Activated naive CD4-positive, alpha-beta T cell treated with anti-CD3 and anti-CD28 coated beads, Interleukin-2, amount 50 U/mL, for 72 hours (primary cell): ENCODE results near the gene CLHC1. TPM values are rescaled to one million over a fixed set of nuclear protein-coding genes. Genes with fewer than 3 reads are reported as not detected.
"Not testable (repeated sequence)": the region's sequence is repeated elsewhere in the genome, so short reads cannot be mapped to it uniquely, and the experiment has no call there.

Experiments used
- ATAC-seq, 2 donors: fragments of 150-1000 bp; cut with Tn5 transposase; 2 replicates each; pipeline ENCODE4 v1.10.0; 2021; ENCODE audit warnings: mild to moderate bottlenecking in 2 of 2, moderate library complexity in 2 of 2
- DNase-seq, 2 donors: peaks; one replicate each; pipeline ENCODE4 v3.0.0; 2021 to 2022; ENCODE audit warnings: low spot score in 2 of 2
- H3K27ac Mint-ChIP-seq, 2 donors: one replicate each; pipeline ENCODE4 v1.8.0; 2022; ENCODE audit warnings: mild to moderate bottlenecking in 2 of 2, mixed read lengths in 2 of 2
- H3K36me3 Mint-ChIP-seq, 2 donors: one replicate each; pipeline ENCODE4 v1.8.0; 2022; ENCODE audit warnings: mixed read lengths in 2 of 2
- H3K9me3 Mint-ChIP-seq, 2 donors: one replicate each; pipeline ENCODE4 v1.8.0; 2022; ENCODE audit warnings: mixed read lengths in 2 of 2
- total RNA-seq, 2 donors: library from RNA; stranded (reverse); gene quantifications; one replicate each; pipeline ENCODE4 v1.2.3, GENCODE V29; 2022

Gene CLHC1
- total RNA-seq, 2 donors from 2014 or later, result 2.7 to 10.3 TPM

DNA sequence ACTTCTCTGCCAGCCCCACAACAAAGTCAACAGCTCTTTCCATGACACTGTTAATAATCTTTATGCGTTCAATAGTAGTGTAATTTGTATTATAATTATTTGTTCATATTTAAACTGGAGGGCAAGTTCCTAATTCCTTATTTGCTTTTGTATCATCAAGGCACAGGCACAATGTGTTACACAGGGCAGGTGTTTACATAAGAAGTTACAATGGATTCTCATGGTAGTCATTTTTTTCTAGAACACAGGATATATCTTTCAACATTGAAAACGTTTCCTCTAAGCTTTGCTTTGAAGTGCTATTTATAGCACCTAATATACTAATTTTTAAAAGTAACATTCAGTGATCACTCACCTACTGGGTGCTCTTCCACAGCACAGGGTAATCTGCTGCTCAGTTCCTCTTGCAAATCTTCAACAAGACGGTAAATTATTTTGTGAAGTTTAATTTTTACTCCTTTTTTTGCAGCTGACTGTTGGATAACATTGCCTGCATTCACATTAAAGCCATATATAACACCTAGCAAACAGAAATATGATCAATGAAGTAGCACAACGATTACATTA is 7.6 kb upstream of the CLHC1 start:
- H3K27ac Mint-ChIP-seq, result no peak overlapping the region
- no peak for DNase-seq
- no peaks in the 10 kb centered on the region for H3K9me3 Mint-ChIP-seq
- H3K36me3 Mint-ChIP-seq, result peaks cover 2% of the 10 kb centered on the region in 2 donors
- no peak for ATAC-seq

DNA sequence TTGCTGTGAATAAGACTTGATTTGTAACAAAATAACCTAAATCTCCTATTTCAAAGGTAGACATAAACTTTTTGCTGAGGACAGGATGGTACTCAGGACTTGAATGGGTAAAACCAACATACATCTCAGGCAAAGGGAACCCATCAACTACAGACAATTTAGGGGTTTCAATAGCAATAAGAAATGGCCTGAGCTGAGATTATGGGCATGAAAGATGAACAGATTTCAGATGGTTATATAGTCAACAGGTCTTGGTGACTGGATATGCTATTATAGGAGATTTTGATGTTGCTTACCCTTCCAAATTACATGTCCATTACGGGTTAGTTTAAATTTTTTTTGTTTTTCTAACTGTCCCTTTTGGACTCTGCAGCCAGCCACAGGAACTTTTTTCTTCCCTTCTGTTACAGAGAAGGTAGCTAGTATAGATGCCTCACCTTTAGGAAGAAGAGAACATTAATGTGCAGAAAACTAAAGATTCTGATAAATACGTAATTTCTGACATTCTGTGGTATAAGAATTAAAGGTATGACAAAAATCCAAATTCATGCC is 5.0 kb upstream of the CLHC1 start:
- no peaks in the 10 kb centered on the region for H3K9me3 Mint-ChIP-seq
- peaks cover 28 to 29% of the 10 kb centered on the region in 2 donors for H3K36me3 Mint-ChIP-seq
- DNase-seq (no peak), ATAC-seq (no peak)
- peak overlapping the region in 1 of 2 donors; percentile 44 for H3K27ac Mint-ChIP-seq

- H3K9me3 Mint-ChIP-seq, result no peaks in the 10 kb centered on the region
- H3K36me3 Mint-ChIP-seq, result peaks cover 32 to 40% of the 10 kb centered on the region in 2 donors
- ATAC-seq (no peak), DNase-seq (no peak)
- peak overlapping the region in 1 of 2 donors; percentile 44 for H3K27ac Mint-ChIP-seq
These were observed 3.8 kb upstream of the CLHC1 start for GRCh38 chr2:55235724-55236538.

DNA sequence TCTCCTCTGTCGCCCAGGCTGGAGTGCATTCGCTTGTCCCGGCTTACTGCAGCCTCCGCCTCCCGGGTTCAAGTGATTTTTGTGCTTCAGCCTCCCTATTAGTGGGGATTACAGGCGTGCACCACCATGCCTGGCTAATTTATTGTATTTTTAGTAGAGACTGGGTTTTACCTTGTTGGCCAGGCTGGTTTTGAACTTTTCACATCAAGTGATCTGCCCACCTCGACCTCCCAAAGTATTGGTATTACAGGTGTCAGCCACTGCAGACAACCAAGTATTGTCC is 1.5 kb upstream of the CLHC1 start:
- DNase-seq (no peak), ATAC-seq (no peak)
- H3K36me3 Mint-ChIP-seq, result peaks cover 48 to 50% of the 10 kb centered on the region in 2 donors
- peaks cover 0 to 4% of the 10 kb centered on the region in 2 donors for H3K9me3 Mint-ChIP-seq
- peak overlapping the region; percentile 98 to 100 for H3K27ac Mint-ChIP-seq

- Mint-ChIP-seq H3K36me3 (peaks cover 52% of the 10 kb centered on the region in 2 donors), H3K9me3 (peaks cover 2 to 4% of the 10 kb centered on the region in 2 donors), H3K27ac (peak overlapping the region; percentile 98 to 100)
- DNase-seq, result peak in 1 of 2 donors; percentile 75
- ATAC-seq, result peak in 1 of 2 donors; percentile 68
These were observed 967 bp upstream of the CLHC1 start for GRCh38 chr2:55232863-55233657.

- Mint-ChIP-seq H3K27ac (peak overlapping the region; percentile 98 to 100), H3K9me3 (peaks cover 4 to 6% of the 10 kb centered on the region in 2 donors), H3K36me3 (peaks cover 56% of the 10 kb centered on the region in 2 donors)
- DNase-seq, result no peak
- peak; percentile 32 to 36 for ATAC-seq
These were observed 478 bp downstream of the CLHC1 start for GRCh38 chr2:55231546-55232083.

DNA sequence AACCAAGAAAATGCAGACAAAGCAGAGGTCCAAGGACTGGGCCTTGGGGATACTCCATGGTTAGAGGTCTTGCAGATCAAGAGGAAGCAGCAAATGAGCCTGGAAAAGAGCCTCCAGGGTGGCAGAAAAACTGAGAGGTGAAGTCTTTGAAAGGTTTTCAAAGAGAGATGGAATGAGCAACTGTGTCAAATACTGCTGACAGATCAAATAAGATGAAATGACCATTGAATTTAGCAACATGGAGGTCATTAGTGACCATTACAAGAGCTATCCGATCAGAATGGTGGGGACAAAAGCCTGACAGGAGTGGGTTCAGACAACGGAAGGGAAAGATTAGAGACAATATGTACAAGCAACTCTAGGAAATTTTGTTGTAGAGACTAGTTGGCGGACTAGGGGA is 1.5 kb downstream of the CLHC1 start:
- no peak for DNase-seq
- ATAC-seq, result no peak
- Mint-ChIP-seq H3K9me3 (peaks cover 4 to 6% of the 10 kb centered on the region in 2 donors), H3K27ac (peak overlapping the region in 1 of 2 donors; percentile 100), H3K36me3 (peaks cover 56% of the 10 kb centered on the region in 2 donors)

GRCh38 chr2:55229221-55229620 is 2.9 kb downstream of the CLHC1 start:
- H3K27ac Mint-ChIP-seq, result peak overlapping the region in 1 of 2 donors; percentile 12
- peaks cover 4 to 6% of the 10 kb centered on the region in 2 donors for H3K9me3 Mint-ChIP-seq

DNA sequence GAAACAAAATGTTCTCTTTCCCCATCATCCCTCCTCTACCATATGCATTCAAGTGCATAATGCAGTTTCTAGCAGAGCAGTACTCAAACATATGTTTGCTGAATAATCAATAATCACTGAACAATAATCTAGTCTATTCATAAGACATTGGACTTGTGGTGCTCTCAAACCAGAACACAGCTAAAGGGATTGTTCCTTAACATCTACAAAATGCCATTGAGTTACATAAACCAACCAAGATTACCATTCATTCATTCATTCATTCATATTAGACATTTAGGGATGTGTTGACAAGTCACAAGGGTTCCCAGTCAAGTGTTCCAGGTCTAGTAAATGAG is 3.9 kb downstream of the CLHC1 start:
- H3K27ac Mint-ChIP-seq, result peak overlapping the region; percentile 35 to 38
- no peak for ATAC-seq
- H3K36me3 Mint-ChIP-seq, result peaks cover 38 to 39% of the 10 kb centered on the region in 2 donors
- peaks cover 4 to 6% of the 10 kb centered on the region in 2 donors for H3K9me3 Mint-ChIP-seq
- no peak for DNase-seq

More at GRCh38 chr2:55229221-55229620, 2.9 kb downstream of the CLHC1 start:
- no peak for ATAC-seq
- no peak for DNase-seq
- H3K36me3 Mint-ChIP-seq, result peaks cover 48 to 49% of the 10 kb centered on the region in 2 donors

- peak overlapping the region; percentile 35 to 38 for H3K27ac Mint-ChIP-seq
- ATAC-seq, DNase-seq, H3K9me3 Mint-ChIP-seq: not testable (repeated sequence)
- peaks cover 33% of the 10 kb centered on the region in 2 donors for H3K36me3 Mint-ChIP-seq
These were observed 4.5 kb downstream of the CLHC1 start for GRCh38 chr2:55227437-55228225.

GRCh38 chr2:55225481-55226020 is 6.5 kb downstream of the CLHC1 start:
- H3K9me3 Mint-ChIP-seq, result peaks cover 3 to 6% of the 10 kb centered on the region in 2 donors
- H3K27ac Mint-ChIP-seq, result no peak overlapping the region
- peaks cover 12 to 24% of the 10 kb centered on the region in 2 donors for H3K36me3 Mint-ChIP-seq
- DNase-seq, result no peak
- no peak for ATAC-seq

DNA sequence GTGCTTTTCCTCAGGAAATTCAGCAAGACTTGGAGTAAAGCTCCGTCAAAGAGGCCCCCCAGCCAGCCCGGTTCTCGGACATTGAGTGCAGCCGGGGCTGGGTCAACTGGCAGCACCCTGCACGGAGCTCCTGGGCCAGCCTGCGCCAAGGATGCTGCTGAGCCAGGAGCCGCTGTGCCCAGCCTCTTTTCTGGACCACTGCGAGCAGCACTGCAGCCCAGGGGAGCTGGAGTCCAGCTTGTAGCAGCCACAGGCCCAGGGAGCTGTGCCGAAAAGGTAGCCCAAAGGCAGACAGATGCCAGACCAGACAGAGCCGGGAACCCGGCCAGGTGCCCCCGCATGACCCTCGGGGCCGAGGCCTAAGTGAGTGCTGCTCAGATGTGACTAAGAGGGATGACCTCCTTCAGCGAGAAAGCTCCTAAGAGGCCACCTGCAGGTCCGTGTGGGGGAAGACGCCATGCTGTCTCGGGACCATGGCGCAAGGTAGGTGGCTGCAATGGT is 7.3 kb downstream of the CLHC1 start:
- Mint-ChIP-seq H3K36me3 (peaks cover 7 to 17% of the 10 kb centered on the region in 2 donors), H3K27ac (no peak overlapping the region), H3K9me3 (peaks cover 0 to 6% of the 10 kb centered on the region in 2 donors)
- DNase-seq (no peak), ATAC-seq (no peak)

GRCh38 chr2:55223958-55224760 is 7.9 kb downstream of the CLHC1 start:
- Mint-ChIP-seq H3K9me3 (peaks cover 0 to 6% of the 10 kb centered on the region in 2 donors), H3K27ac (peak overlapping the region; percentile 65 to 82), H3K36me3 (peaks cover 7 to 12% of the 10 kb centered on the region in 2 donors)
- ATAC-seq (no peak), DNase-seq (no peak)

DNA sequence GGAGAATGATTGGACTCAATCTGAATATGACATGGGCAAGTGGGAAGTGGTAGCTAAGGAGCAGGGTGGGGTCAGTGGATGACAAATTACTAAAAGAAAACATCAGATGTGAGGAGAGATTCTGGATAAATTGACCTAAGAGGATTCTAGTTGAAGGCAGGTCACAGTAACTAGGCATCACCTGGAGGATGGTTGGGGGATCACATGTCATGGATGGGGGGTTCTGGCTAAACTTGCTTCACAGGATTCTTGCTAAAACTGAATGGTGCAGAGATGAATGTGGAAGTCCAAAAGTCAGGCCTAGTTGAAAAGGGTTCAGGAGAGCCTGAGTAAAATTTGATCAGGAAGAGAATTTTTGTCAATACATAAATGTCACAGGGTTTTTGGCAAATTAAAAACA is 18.3 kb downstream of the CLHC1 start:
- Mint-ChIP-seq H3K9me3 (no peaks in the 10 kb centered on the region), H3K36me3 (no peaks in the 10 kb centered on the region), H3K27ac (no peak overlapping the region)
- ATAC-seq, result no peak
- no peak for DNase-seq

DNA sequence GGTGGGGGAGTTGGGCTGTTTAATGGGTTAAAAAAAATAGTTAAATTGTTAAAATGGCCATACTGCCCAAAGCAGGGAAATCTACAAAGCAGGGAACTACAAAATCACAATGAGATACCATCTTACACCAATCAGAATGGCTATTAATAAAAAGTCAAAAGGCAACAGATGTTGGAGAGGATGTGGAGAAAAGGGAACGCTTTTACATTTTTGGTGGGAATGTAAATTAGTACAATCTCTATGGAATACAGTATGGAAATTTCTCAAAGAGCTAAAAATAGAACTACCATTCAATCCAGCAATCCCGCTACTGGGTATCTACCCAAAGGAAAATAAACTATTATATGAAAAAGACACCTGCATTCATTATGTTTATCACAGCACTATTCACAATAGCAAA is 27.1 kb downstream of the CLHC1 start:
- peaks cover 8 to 11% of the 10 kb centered on the region in 2 donors for H3K9me3 Mint-ChIP-seq
- DNase-seq (no peak), ATAC-seq (no peak)
- H3K36me3 Mint-ChIP-seq, result peaks cover 20 to 23% of the 10 kb centered on the region in 2 donors
- no peak overlapping the region for H3K27ac Mint-ChIP-seq
